Measurements from ENCODE around the gene VTI1A. TPM values are rescaled to one million over a fixed set of nuclear protein-coding genes. Genes with fewer than 3 reads are reported as not detected.

VTI1A gene
- total RNA-seq, 1 donor from 2014 or later: 33.3 TPM

DNA sequence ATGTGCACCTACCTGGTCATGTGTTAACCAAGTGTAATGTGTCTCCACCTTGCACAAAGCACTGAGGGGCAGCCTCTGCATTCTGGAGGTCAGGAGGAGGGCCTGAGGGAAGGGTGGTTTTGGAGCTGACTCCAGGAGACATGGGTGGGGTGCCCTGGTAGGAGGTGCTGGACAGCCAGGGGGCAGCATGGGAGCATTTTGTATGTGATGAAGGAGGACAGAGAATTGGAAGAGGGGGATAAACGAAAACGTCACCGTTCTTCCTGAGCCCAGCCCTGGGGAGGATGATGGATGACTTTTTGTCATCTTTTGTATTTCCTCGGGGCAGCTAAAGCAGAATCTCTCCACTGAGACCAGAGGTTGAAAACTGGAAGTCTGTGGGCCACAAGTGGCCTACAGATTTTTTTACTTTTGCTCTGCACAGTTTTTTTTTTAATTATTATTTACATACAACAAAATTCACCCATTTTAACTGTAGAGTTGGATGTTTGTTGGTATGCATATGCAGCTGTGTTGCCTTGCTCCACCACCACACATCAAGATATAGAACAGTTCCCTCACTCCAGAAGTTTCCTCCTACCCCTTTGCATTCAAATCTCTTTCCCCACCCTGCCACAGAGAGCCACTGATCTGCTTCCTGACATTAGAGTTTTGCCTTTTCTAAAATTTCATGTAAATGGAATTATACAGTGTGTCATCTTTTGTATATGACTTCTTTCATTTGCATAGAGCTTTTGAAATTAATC is 242.5 kb downstream of the VTI1A start:
- Mint-ChIP-seq H3K27me3 (ENCODE audit: low read depth, unreplicated experiment) (no peaks in the 10 kb centered on the region), H3K4me1 (ENCODE audit: low read depth, unreplicated experiment) (peaks cover 3% of the 10 kb centered on the region), H3K36me3 (ENCODE audit: low read depth, unreplicated experiment) (no peaks in the 10 kb centered on the region), H3K27ac (ENCODE audit: unreplicated experiment) (no peak overlapping the region), H3K9me3 (ENCODE audit: unreplicated experiment) (no peaks in the 10 kb centered on the region), H3K4me3 (ENCODE audit: unreplicated experiment) (no peak overlapping the region)
- no peak overlapping the region for H3K9ac ChIP-seq (ENCODE audit: low read length)
- H3K36me3 ChIP-seq (ENCODE audit: insufficient read depth, low read length): no peaks in the 10 kb centered on the region
- no peaks in the 10 kb centered on the region for H3K79me2 ChIP-seq (ENCODE audit: insufficient read depth, low read length)
- FAIRE-seq (no peak), DNase-seq (ENCODE audit: low read depth) (no peak)
- H3K27ac ChIP-seq (ENCODE audit: low read depth, low read length): no peak overlapping the region
- no peaks in the 10 kb centered on the region for H4K20me1 ChIP-seq (ENCODE audit: insufficient read depth, low read length)
- no peaks in the 10 kb centered on the region for H3K4me1 ChIP-seq (ENCODE audit: insufficient read depth, low read length)
- TF ChIP-seq, protein P1, sequence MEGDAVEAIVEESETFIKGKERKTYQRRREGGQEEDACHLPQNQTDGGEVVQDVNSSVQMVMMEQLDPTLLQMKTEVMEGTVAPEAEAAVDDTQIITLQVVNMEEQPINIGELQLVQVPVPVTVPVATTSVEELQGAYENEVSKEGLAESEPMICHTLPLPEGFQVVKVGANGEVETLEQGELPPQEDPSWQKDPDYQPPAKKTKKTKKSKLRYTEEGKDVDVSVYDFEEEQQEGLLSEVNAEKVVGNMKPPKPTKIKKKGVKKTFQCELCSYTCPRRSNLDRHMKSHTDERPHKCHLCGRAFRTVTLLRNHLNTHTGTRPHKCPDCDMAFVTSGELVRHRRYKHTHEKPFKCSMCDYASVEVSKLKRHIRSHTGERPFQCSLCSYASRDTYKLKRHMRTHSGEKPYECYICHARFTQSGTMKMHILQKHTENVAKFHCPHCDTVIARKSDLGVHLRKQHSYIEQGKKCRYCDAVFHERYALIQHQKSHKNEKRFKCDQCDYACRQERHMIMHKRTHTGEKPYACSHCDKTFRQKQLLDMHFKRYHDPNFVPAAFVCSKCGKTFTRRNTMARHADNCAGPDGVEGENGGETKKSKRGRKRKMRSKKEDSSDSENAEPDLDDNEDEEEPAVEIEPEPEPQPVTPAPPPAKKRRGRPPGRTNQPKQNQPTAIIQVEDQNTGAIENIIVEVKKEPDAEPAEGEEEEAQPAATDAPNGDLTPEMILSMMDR (IDR thresholded peaks at IDR 0.05; ENCODE audit: insufficient read depth, low read depth, low read length): no peak
- TF ChIP-seq EZH2 (IDR thresholded peaks at IDR 0.05; ENCODE audit: insufficient read depth, low read length): no peak
- no peak overlapping the region for H2AFZ ChIP-seq (ENCODE audit: low read depth, low read length)
- H3K4me3 ChIP-seq (ENCODE audit: insufficient read depth, low read depth, low read length): no peak overlapping the region
- H3K27me3 ChIP-seq (ENCODE audit: insufficient read depth, low read length): no peaks in the 10 kb centered on the region
- H3K4me2 ChIP-seq (ENCODE audit: low read length): no peak overlapping the region
- H3K9me3 ChIP-seq (ENCODE audit: insufficient read depth, low read depth, low read length): no peaks in the 10 kb centered on the region

DNA sequence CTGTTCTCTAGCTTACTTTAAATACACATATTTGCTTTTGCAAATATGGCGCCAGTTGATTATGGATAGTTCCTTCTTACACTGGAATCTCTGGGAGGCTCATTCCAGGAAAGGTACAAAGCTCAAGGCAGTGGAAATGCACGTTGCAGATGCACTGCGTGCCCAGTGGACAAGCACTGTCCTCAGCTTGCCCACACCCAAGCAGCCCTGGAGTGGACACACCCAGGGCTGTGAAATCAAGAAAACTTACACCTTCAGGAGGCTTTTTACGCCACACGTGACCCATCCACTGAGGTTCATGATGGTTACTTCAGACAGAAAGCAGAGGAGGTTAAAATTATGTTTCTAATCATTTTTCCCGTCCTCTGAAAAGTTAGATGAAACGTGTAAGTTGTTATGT is 248.5 kb downstream of the VTI1A start:
- H2AFZ ChIP-seq (ENCODE audit: low read depth, low read length): no peak overlapping the region
- Mint-ChIP-seq H3K36me3 (ENCODE audit: low read depth, unreplicated experiment) (no peaks in the 10 kb centered on the region), H3K27me3 (ENCODE audit: low read depth, unreplicated experiment) (no peaks in the 10 kb centered on the region), H3K4me3 (ENCODE audit: unreplicated experiment) (no peak overlapping the region), H3K27ac (ENCODE audit: unreplicated experiment) (no peak overlapping the region), H3K9me3 (ENCODE audit: unreplicated experiment) (no peaks in the 10 kb centered on the region), H3K4me1 (ENCODE audit: low read depth, unreplicated experiment) (peaks cover 6% of the 10 kb centered on the region)
- DNase-seq (ENCODE audit: low read depth) (no peak), FAIRE-seq (no peak)
- TF ChIP-seq, protein P1 (IDR thresholded peaks at IDR 0.05; ENCODE audit: insufficient read depth, low read depth, low read length): no peak
- TF ChIP-seq EZH2 (IDR thresholded peaks at IDR 0.05; ENCODE audit: insufficient read depth, low read length): no peak
- H3K79me2 ChIP-seq (ENCODE audit: insufficient read depth, low read length): no peaks in the 10 kb centered on the region
- H3K9me3 ChIP-seq (ENCODE audit: insufficient read depth, low read depth, low read length): no peaks in the 10 kb centered on the region
- no peaks in the 10 kb centered on the region for H4K20me1 ChIP-seq (ENCODE audit: insufficient read depth, low read length)
- no peak overlapping the region for H3K4me2 ChIP-seq (ENCODE audit: low read length)
- H3K27me3 ChIP-seq (ENCODE audit: insufficient read depth, low read length): no peaks in the 10 kb centered on the region
- no peak overlapping the region for H3K27ac ChIP-seq (ENCODE audit: low read depth, low read length)
- H3K9ac ChIP-seq (ENCODE audit: low read length): no peak overlapping the region
- no peak overlapping the region for H3K4me3 ChIP-seq (ENCODE audit: insufficient read depth, low read depth, low read length)
- H3K36me3 ChIP-seq (ENCODE audit: insufficient read depth, low read length): no peaks in the 10 kb centered on the region
- no peaks in the 10 kb centered on the region for H3K4me1 ChIP-seq (ENCODE audit: insufficient read depth, low read length)

DNA sequence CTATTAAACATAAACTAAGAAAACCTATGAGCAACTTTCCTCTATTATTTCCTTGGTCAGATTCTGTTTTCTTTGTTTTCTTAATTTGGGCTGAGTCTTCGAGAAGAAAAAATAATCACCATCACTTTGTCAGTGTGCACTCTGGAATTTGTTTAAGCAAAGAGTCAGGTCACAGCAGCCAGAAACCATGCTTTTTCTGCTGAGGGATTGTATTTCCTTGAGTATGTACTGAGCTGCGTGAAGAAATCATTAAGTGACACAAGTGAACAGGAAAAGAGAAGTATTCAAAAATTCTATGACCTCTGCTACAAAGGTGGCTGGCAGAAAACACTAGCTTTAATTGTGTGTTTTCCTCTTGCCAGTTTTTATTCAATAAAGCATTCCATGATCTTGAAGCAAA is 249.6 kb downstream of the VTI1A start:
- H3K4me3 Mint-ChIP-seq (ENCODE audit: unreplicated experiment): no peak overlapping the region
- no peaks in the 10 kb centered on the region for H3K79me2 ChIP-seq (ENCODE audit: insufficient read depth, low read length)
- H3K36me3 ChIP-seq (ENCODE audit: insufficient read depth, low read length): no peaks in the 10 kb centered on the region
- TF ChIP-seq EZH2 (IDR thresholded peaks at IDR 0.05; ENCODE audit: insufficient read depth, low read length): no peak
- TF ChIP-seq, protein P1 (IDR thresholded peaks at IDR 0.05; ENCODE audit: insufficient read depth, low read depth, low read length): no peak
- peaks cover 6% of the 10 kb centered on the region for H3K4me1 Mint-ChIP-seq (ENCODE audit: low read depth, unreplicated experiment)
- no peak overlapping the region for H3K27ac Mint-ChIP-seq (ENCODE audit: unreplicated experiment)
- no peak overlapping the region for H2AFZ ChIP-seq (ENCODE audit: low read depth, low read length)
- H3K4me1 ChIP-seq (ENCODE audit: insufficient read depth, low read length): no peaks in the 10 kb centered on the region
- no peaks in the 10 kb centered on the region for H3K9me3 ChIP-seq (ENCODE audit: insufficient read depth, low read depth, low read length)
- H3K4me3 ChIP-seq (ENCODE audit: insufficient read depth, low read depth, low read length): no peak overlapping the region
- H3K27me3 Mint-ChIP-seq (ENCODE audit: low read depth, unreplicated experiment): no peaks in the 10 kb centered on the region
- H3K27me3 ChIP-seq (ENCODE audit: insufficient read depth, low read length): no peaks in the 10 kb centered on the region
- H3K9ac ChIP-seq (ENCODE audit: low read length): no peak overlapping the region
- no peak overlapping the region for H3K4me2 ChIP-seq (ENCODE audit: low read length)
- no peaks in the 10 kb centered on the region for H4K20me1 ChIP-seq (ENCODE audit: insufficient read depth, low read length)
- FAIRE-seq: no peak
- DNase-seq (ENCODE audit: low read depth): no peak
- H3K36me3 Mint-ChIP-seq (ENCODE audit: low read depth, unreplicated experiment): no peaks in the 10 kb centered on the region
- H3K9me3 Mint-ChIP-seq (ENCODE audit: unreplicated experiment): no peaks in the 10 kb centered on the region
- no peak overlapping the region for H3K27ac ChIP-seq (ENCODE audit: low read depth, low read length)

Data from astrocyte (in vitro differentiated cells and primary cell).